ENCODE results near the gene PPM1H. TPM values are rescaled to one million over a fixed set of nuclear protein-coding genes. Genes with fewer than 3 reads are reported as not detected.

PPM1H gene
- total RNA-seq, 1 experiment from 2014 or later: 37.1 TPM

DNA sequence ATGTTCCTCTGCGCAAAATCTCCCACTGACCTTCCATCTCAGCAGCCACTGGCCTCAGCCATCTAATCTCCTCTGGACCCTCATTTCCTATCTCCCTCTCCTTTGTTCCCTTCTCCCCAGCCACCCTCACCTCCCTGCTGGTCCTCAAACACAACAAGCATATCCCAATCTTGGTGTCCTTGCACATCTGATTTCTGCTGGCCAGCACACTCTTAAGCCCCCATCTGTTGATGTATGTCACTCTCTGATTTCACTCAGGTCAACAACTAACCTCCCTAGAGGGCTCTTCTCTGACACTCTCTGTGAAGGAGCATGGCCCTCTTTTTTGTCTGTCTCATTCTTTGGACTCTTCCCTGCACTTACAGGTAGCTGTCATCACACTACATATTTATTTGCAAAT is 25.6 kb downstream of the PPM1H start (continued):
- TF ChIP-seq, protein P1, sequence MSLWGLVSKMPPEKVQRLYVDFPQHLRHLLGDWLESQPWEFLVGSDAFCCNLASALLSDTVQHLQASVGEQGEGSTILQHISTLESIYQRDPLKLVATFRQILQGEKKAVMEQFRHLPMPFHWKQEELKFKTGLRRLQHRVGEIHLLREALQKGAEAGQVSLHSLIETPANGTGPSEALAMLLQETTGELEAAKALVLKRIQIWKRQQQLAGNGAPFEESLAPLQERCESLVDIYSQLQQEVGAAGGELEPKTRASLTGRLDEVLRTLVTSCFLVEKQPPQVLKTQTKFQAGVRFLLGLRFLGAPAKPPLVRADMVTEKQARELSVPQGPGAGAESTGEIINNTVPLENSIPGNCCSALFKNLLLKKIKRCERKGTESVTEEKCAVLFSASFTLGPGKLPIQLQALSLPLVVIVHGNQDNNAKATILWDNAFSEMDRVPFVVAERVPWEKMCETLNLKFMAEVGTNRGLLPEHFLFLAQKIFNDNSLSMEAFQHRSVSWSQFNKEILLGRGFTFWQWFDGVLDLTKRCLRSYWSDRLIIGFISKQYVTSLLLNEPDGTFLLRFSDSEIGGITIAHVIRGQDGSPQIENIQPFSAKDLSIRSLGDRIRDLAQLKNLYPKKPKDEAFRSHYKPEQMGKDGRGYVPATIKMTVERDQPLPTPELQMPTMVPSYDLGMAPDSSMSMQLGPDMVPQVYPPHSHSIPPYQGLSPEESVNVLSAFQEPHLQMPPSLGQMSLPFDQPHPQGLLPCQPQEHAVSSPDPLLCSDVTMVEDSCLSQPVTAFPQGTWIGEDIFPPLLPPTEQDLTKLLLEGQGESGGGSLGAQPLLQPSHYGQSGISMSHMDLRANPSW (CRISPR knock-in tag; conservative IDR thresholded peaks at IDR 0.05; ENCODE audit: low read depth): no peak
- TF ChIP-seq KAT7 (CRISPR knock-in tag; IDR thresholded peaks at IDR 0.05; ENCODE audit: borderline replicate concordance): no peak
- TF ChIP-seq, protein P2, sequence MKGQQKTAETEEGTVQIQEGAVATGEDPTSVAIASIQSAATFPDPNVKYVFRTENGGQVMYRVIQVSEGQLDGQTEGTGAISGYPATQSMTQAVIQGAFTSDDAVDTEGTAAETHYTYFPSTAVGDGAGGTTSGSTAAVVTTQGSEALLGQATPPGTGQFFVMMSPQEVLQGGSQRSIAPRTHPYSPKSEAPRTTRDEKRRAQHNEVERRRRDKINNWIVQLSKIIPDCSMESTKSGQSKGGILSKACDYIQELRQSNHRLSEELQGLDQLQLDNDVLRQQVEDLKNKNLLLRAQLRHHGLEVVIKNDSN (CRISPR knock-in tag; IDR thresholded peaks at IDR 0.05): no peak

DNA sequence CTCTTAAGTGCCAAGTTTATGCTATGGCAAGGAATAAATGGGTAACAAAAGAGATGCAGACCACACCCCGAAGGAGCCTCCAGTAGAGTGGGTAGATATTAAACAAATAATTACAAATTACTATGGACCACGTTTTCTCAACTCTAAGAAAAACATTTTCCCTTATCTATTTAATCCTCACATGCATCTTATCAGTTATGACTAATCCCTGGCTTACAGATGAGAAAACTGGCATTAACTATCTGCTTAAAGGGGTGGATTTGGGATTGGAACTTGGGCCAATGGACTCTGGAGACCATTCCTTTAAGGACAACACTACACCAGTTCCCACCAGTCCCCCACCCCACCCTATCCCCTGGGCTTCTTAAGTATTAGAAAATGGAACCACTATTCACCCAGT is 26.3 kb downstream of the PPM1H start:
- H3K27me3 Mint-ChIP-seq (ENCODE audit: low read depth): no peaks in the 10 kb centered on the region
- H3K36me3 Mint-ChIP-seq: no peaks in the 10 kb centered on the region
- no peak for ATAC-seq
- ChIA-PET POLR2A (no interaction called here), CTCF (no interaction called here)
- no peaks in the 10 kb centered on the region for H3K9me3 Mint-ChIP-seq
- no peak overlapping the region for H3K27ac Mint-ChIP-seq
- no peak for DNase-seq (ENCODE audit: low spot score)
- H3K4me3 Mint-ChIP-seq: no peak overlapping the region
- peaks cover 31% of the 10 kb centered on the region for H3K4me1 Mint-ChIP-seq
- TF ChIP-seq RELA (CRISPR knock-in tag; IDR thresholded peaks at IDR 0.05; ENCODE audit: borderline replicate concordance) (no peak), NFATC4 (CRISPR knock-in tag; IDR thresholded peaks at IDR 0.05) (no peak), HMGA2 (CRISPR knock-in tag; IDR thresholded peaks at IDR 0.05) (no peak), GTF2I (CRISPR knock-in tag; conservative IDR thresholded peaks at IDR 0.05) (no peak), EMX1 (CRISPR knock-in tag; IDR thresholded peaks at IDR 0.05) (no peak), SP1 (CRISPR knock-in tag; conservative IDR thresholded peaks at IDR 0.05) (no peak), GRHL2 (CRISPR knock-in tag; IDR thresholded peaks at IDR 0.05; ENCODE audit: insufficient replicate concordance, severe bottlenecking) (no peak), NR3C1 (CRISPR knock-in tag; conservative IDR thresholded peaks at IDR 0.05; ENCODE audit: low read depth) (no peak), FOXJ3 (CRISPR knock-in tag; IDR thresholded peaks at IDR 0.05; ENCODE audit: borderline replicate concordance) (no peak), ZNF121 (CRISPR knock-in tag; IDR thresholded peaks at IDR 0.05) (no peak), ETV6 (CRISPR knock-in tag; IDR thresholded peaks at IDR 0.05) (no peak), OVOL2 (CRISPR knock-in tag; IDR thresholded peaks at IDR 0.05; ENCODE audit: borderline replicate concordance) (no peak), ZBTB21 (CRISPR knock-in tag; IDR thresholded peaks at IDR 0.05; ENCODE audit: borderline replicate concordance) (no peak), IRF2 (CRISPR knock-in tag; IDR thresholded peaks at IDR 0.05; ENCODE audit: borderline replicate concordance, low read depth) (no peak)
- TF ChIP-seq, protein P3, sequence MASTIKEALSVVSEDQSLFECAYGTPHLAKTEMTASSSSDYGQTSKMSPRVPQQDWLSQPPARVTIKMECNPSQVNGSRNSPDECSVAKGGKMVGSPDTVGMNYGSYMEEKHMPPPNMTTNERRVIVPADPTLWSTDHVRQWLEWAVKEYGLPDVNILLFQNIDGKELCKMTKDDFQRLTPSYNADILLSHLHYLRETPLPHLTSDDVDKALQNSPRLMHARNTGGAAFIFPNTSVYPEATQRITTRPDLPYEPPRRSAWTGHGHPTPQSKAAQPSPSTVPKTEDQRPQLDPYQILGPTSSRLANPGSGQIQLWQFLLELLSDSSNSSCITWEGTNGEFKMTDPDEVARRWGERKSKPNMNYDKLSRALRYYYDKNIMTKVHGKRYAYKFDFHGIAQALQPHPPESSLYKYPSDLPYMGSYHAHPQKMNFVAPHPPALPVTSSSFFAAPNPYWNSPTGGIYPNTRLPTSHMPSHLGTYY (CRISPR knock-in tag; IDR thresholded peaks at IDR 0.05): no peak
- TF ChIP-seq, protein P4, sequence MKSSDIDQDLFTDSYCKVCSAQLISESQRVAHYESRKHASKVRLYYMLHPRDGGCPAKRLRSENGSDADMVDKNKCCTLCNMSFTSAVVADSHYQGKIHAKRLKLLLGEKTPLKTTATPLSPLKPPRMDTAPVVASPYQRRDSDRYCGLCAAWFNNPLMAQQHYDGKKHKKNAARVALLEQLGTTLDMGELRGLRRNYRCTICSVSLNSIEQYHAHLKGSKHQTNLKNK (CRISPR knock-in tag; IDR thresholded peaks at IDR 0.05): no peak
- TF ChIP-seq, protein P2 (CRISPR knock-in tag; IDR thresholded peaks at IDR 0.05): no peak
- TF ChIP-seq, protein P5, sequence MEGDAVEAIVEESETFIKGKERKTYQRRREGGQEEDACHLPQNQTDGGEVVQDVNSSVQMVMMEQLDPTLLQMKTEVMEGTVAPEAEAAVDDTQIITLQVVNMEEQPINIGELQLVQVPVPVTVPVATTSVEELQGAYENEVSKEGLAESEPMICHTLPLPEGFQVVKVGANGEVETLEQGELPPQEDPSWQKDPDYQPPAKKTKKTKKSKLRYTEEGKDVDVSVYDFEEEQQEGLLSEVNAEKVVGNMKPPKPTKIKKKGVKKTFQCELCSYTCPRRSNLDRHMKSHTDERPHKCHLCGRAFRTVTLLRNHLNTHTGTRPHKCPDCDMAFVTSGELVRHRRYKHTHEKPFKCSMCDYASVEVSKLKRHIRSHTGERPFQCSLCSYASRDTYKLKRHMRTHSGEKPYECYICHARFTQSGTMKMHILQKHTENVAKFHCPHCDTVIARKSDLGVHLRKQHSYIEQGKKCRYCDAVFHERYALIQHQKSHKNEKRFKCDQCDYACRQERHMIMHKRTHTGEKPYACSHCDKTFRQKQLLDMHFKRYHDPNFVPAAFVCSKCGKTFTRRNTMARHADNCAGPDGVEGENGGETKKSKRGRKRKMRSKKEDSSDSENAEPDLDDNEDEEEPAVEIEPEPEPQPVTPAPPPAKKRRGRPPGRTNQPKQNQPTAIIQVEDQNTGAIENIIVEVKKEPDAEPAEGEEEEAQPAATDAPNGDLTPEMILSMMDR (IDR thresholded peaks at IDR 0.05): no peak
- TF ChIP-seq, protein P6, sequence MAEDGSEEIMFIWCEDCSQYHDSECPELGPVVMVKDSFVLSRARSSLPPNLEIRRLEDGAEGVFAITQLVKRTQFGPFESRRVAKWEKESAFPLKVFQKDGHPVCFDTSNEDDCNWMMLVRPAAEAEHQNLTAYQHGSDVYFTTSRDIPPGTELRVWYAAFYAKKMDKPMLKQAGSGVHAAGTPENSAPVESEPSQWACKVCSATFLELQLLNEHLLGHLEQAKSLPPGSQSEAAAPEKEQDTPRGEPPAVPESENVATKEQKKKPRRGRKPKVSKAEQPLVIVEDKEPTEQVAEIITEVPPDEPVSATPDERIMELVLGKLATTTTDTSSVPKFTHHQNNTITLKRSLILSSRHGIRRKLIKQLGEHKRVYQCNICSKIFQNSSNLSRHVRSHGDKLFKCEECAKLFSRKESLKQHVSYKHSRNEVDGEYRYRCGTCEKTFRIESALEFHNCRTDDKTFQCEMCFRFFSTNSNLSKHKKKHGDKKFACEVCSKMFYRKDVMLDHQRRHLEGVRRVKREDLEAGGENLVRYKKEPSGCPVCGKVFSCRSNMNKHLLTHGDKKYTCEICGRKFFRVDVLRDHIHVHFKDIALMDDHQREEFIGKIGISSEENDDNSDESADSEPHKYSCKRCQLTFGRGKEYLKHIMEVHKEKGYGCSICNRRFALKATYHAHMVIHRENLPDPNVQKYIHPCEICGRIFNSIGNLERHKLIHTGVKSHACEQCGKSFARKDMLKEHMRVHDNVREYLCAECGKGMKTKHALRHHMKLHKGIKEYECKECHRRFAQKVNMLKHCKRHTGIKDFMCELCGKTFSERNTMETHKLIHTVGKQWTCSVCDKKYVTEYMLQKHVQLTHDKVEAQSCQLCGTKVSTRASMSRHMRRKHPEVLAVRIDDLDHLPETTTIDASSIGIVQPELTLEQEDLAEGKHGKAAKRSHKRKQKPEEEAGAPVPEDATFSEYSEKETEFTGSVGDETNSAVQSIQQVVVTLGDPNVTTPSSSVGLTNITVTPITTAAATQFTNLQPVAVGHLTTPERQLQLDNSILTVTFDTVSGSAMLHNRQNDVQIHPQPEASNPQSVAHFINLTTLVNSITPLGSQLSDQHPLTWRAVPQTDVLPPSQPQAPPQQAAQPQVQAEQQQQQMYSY (CRISPR knock-in tag; IDR thresholded peaks at IDR 0.05): no peak
- TF ChIP-seq, protein P7, sequence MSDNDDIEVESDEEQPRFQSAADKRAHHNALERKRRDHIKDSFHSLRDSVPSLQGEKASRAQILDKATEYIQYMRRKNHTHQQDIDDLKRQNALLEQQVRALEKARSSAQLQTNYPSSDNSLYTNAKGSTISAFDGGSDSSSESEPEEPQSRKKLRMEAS (CRISPR knock-in tag; IDR thresholded peaks at IDR 0.05): no peak

Data from WTC11 (cell line).